OCI-LY3 (cell line): ENCODE data around the gene MBOAT1.

Experiments used
- CTCF ChIP-seq: fragments of 200-600, 300-600 bp; sonication (generic); IDR thresholded peaks from 2 replicates; pipeline ENCODE4 v1.5.1; 2014; ENCODE audit warnings: antibody characterized with exemption, low read length, low read depth
- EZH2phosphoT487 ChIP-seq: fragments of 200-600 bp; shearing (Covaris generic); IDR thresholded peaks from 2 replicates; pipeline ENCODE4 v1.6.1; 2018; ENCODE audit warnings: antibody characterized with exemption, mixed run types, low read depth

GRCh38 chr6:20055916-20056315 lies 156.4 kb downstream of the MBOAT1 start:
- TF ChIP-seq CTCF: no peak
- no peak for TF ChIP-seq EZH2phosphoT487
